ENCODE data around the gene AMBP.
A peak's percentile ranks its signal among the peaks of the same experiment; 100 is the strongest.

Gene AMBP

DNA sequence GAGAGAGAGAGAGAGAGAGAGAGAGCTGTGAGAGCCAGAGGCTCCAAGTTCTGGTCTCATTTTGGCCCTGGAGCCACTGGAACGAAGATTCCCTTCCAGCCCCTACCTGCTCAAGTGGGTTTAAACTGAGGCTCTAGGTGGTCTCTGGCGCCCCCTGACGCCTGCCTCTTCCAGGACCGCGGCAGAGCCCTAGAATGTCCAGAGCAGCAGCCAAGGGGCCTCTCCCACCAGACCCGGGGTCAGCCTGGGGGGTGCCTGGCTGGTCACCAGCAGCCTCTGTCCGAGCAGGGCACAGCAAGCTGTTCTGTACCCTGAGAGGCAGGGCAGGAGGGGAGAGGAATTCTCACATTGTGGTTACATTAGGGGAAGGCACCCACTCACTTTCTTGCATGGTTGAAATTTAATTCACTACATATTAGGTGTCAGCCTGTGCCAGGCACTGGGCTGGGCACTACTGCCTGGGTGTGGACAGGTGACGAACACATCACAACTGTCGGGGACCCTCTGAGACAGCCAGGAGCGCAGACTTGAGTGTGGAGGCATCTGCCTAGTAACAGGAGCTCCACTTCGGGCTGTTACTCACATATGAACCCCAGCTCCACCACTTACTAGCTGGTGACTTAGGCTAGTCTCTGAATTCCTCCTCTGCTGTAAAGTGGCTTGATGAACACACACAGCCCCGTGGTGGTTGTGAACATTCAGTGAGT, 44.5 kb downstream of the AMBP start:
- no peak overlapping the region for H3K27ac ChIP-seq
- TF ChIP-seq, protein P1, sequence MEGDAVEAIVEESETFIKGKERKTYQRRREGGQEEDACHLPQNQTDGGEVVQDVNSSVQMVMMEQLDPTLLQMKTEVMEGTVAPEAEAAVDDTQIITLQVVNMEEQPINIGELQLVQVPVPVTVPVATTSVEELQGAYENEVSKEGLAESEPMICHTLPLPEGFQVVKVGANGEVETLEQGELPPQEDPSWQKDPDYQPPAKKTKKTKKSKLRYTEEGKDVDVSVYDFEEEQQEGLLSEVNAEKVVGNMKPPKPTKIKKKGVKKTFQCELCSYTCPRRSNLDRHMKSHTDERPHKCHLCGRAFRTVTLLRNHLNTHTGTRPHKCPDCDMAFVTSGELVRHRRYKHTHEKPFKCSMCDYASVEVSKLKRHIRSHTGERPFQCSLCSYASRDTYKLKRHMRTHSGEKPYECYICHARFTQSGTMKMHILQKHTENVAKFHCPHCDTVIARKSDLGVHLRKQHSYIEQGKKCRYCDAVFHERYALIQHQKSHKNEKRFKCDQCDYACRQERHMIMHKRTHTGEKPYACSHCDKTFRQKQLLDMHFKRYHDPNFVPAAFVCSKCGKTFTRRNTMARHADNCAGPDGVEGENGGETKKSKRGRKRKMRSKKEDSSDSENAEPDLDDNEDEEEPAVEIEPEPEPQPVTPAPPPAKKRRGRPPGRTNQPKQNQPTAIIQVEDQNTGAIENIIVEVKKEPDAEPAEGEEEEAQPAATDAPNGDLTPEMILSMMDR (conservative IDR thresholded peaks at IDR 0.05; ENCODE audit: low read depth): no peak; the same call in 1 of the 2 replicates
- DNase-seq (ENCODE audit: low spot score): peak; percentile 36
- ChIA-PET CTCF (interaction anchor here (0.5 to 1.2 kb wide), 3 partner anchors 17 to 602 kb away, joined by 3 to 6 read pairs (median 4); no protein-coding TSS in a partner anchor), POLR2A (ENCODE audit: low non-redundant PET) (no interaction called here)

- ChIA-PET POLR2A (ENCODE audit: low non-redundant PET) (no interaction called here), CTCF (interaction anchor here (0.6 to 1.2 kb wide), 2 partner anchors 295 to 315 kb away, joined by 3 to 6 read pairs; no protein-coding TSS in a partner anchor)
- no peak for DNase-seq (ENCODE audit: low spot score)
- no peak overlapping the region for H3K27ac ChIP-seq
- TF ChIP-seq, protein P1 (conservative IDR thresholded peaks at IDR 0.05; ENCODE audit: low read depth): no peak
Measured at GRCh38 chr9:114031948-114032840, 45.9 kb downstream of the AMBP start.

GRCh38 chr9:114031037-114031630, 47.0 kb downstream of the AMBP start:
- DNase-seq (ENCODE audit: low spot score): no peak
- ChIA-PET CTCF (no interaction called here), POLR2A (ENCODE audit: low non-redundant PET) (no interaction called here)
- TF ChIP-seq, protein P1 (conservative IDR thresholded peaks at IDR 0.05; ENCODE audit: low read depth): no peak
- no peak overlapping the region for H3K27ac ChIP-seq

GRCh38 chr9:114030364-114030763, 47.7 kb downstream of the AMBP start:
- no peak overlapping the region for H3K27ac ChIP-seq
- CTCF ChIA-PET: interaction anchor here (0.5 kb wide), 1 partner anchor 1720 kb away, joined by 3 read pairs; no protein-coding TSS in a partner anchor
- POLR2A ChIA-PET (ENCODE audit: low non-redundant PET): no interaction called here
- no peak for DNase-seq (ENCODE audit: low spot score)
- TF ChIP-seq, protein P1 (conservative IDR thresholded peaks at IDR 0.05; ENCODE audit: low read depth): no peak

GRCh38 chr9:114029311-114030170, 48.6 kb downstream of the AMBP start:
- H3K27ac ChIP-seq: no peak overlapping the region
- DNase-seq (ENCODE audit: low spot score): no peak
- POLR2A ChIA-PET (ENCODE audit: low non-redundant PET): no interaction called here
- TF ChIP-seq, protein P1 (conservative IDR thresholded peaks at IDR 0.05; ENCODE audit: low read depth): no peak
- CTCF ChIA-PET: interaction anchor here (0.6 kb wide), 1 partner anchor 82 kb away, joined by 3 read pairs; no protein-coding TSS in a partner anchor
